Measurements from ENCODE around the gene RGS7.

RGS7 gene

GRCh38 chr1:241217516-241217915 lies 139.5 kb downstream of the RGS7 start:
- no peaks in the 10 kb centered on the region for H3K36me3 ChIP-seq (replicated peaks; ENCODE audit: low read depth, low read length)
- no peak overlapping the region for H3K27ac ChIP-seq (ENCODE audit: low read length)
- 0 out of 2 replicates have a peak, but pooled peaks cover 3% of the 10 kb centered on the region for H3K27me3 ChIP-seq (ENCODE audit: low read depth, low read length)
- H3K79me2 ChIP-seq (ENCODE audit: low read length), result no peaks in the 10 kb centered on the region
- H3K4me1 ChIP-seq (ENCODE audit: low read length), result no peaks in the 10 kb centered on the region
- H2AFZ ChIP-seq (ENCODE audit: low read depth, low read length), result no peak overlapping the region
- TF ChIP-seq EZH2phosphoT487 (IDR thresholded peaks at IDR 0.05; ENCODE audit: low read depth) (no peak), CTCF (IDR thresholded peaks at IDR 0.05; ENCODE audit: low read depth, low read length) (no peak)
- H3K4me2 ChIP-seq (ENCODE audit: low read length), result no peak overlapping the region
- no peak overlapping the region for H3K9ac ChIP-seq (ENCODE audit: low read length)
- H3K9me3 ChIP-seq (ENCODE audit: insufficient read depth, low read length), result no peaks in the 10 kb centered on the region
- H4K20me1 ChIP-seq (ENCODE audit: insufficient read depth, low read length), result no peaks in the 10 kb centered on the region
- no peak overlapping the region for H3K4me3 ChIP-seq (ENCODE audit: low read length)

GRCh38 chr1:241215683-241216082 lies 141.3 kb downstream of the RGS7 start:
- TF ChIP-seq EZH2phosphoT487 (IDR thresholded peaks at IDR 0.05; ENCODE audit: low read depth) (no peak), CTCF (IDR thresholded peaks at IDR 0.05; ENCODE audit: low read depth, low read length) (no peak)
- Histone ChIP-seq H3K9me3 (ENCODE audit: insufficient read depth, low read length) (no peaks in the 10 kb centered on the region), H3K27ac (ENCODE audit: low read length) (no peak overlapping the region), H3K9ac (ENCODE audit: low read length) (no peak overlapping the region), H3K36me3 (replicated peaks; ENCODE audit: low read depth, low read length) (no peaks in the 10 kb centered on the region), H3K4me2 (ENCODE audit: low read length) (no peak overlapping the region), H2AFZ (ENCODE audit: low read depth, low read length) (no peak overlapping the region), H3K79me2 (ENCODE audit: low read length) (no peaks in the 10 kb centered on the region), H4K20me1 (ENCODE audit: insufficient read depth, low read length) (no peaks in the 10 kb centered on the region), H3K4me3 (ENCODE audit: low read length) (no peak overlapping the region), H3K27me3 (ENCODE audit: low read depth, low read length) (0 out of 2 replicates have a peak, but pooled peaks cover 3% of the 10 kb centered on the region), H3K4me1 (ENCODE audit: low read length) (no peaks in the 10 kb centered on the region)

- 0 out of 2 replicates have a peak, but pooled peaks cover 3% of the 10 kb centered on the region for H3K27me3 ChIP-seq (ENCODE audit: low read depth, low read length)
- H2AFZ ChIP-seq (ENCODE audit: low read depth, low read length), result no peak overlapping the region
- H3K9ac ChIP-seq (ENCODE audit: low read length), result no peak overlapping the region
- no peaks in the 10 kb centered on the region for H3K79me2 ChIP-seq (ENCODE audit: low read length)
- H3K27ac ChIP-seq (ENCODE audit: low read length), result no peak overlapping the region
- H3K4me3 ChIP-seq (ENCODE audit: low read length), result no peak overlapping the region
- H3K9me3 ChIP-seq (ENCODE audit: insufficient read depth, low read length), result no peaks in the 10 kb centered on the region
- no peaks in the 10 kb centered on the region for H3K4me1 ChIP-seq (ENCODE audit: low read length)
- H3K36me3 ChIP-seq (replicated peaks; ENCODE audit: low read depth, low read length), result no peaks in the 10 kb centered on the region
- no peaks in the 10 kb centered on the region for H4K20me1 ChIP-seq (ENCODE audit: insufficient read depth, low read length)
- TF ChIP-seq EZH2phosphoT487 (IDR thresholded peaks at IDR 0.05; ENCODE audit: low read depth), result no peak
- TF ChIP-seq CTCF (IDR thresholded peaks at IDR 0.05; ENCODE audit: low read depth, low read length), result no peak
- H3K4me2 ChIP-seq (ENCODE audit: low read length), result no peak overlapping the region
Observed at GRCh38 chr1:241215203-241215602, 141.8 kb downstream of the RGS7 start.

- TF ChIP-seq CTCF (IDR thresholded peaks at IDR 0.05; ENCODE audit: low read depth, low read length) (no peak), EZH2phosphoT487 (IDR thresholded peaks at IDR 0.05; ENCODE audit: low read depth) (no peak)
- Histone ChIP-seq H3K4me2 (ENCODE audit: low read length) (no peak overlapping the region), H3K4me3 (ENCODE audit: low read length) (no peak overlapping the region), H3K36me3 (replicated peaks; ENCODE audit: low read depth, low read length) (no peaks in the 10 kb centered on the region), H3K79me2 (ENCODE audit: low read length) (no peaks in the 10 kb centered on the region), H3K9me3 (ENCODE audit: insufficient read depth, low read length) (no peaks in the 10 kb centered on the region), H3K27me3 (ENCODE audit: low read depth, low read length) (0 out of 2 replicates have a peak, but pooled peaks cover 3% of the 10 kb centered on the region), H3K27ac (ENCODE audit: low read length) (no peak overlapping the region), H3K4me1 (ENCODE audit: low read length) (no peaks in the 10 kb centered on the region), H3K9ac (ENCODE audit: low read length) (no peak overlapping the region), H2AFZ (ENCODE audit: low read depth, low read length) (no peak overlapping the region), H4K20me1 (ENCODE audit: insufficient read depth, low read length) (no peaks in the 10 kb centered on the region)
Observed at GRCh38 chr1:241213139-241213538, 143.9 kb downstream of the RGS7 start.

Data from OCI-LY3 (cell line).